ENCODE data around the gene CENPB. TPM values are rescaled to one million over a fixed set of nuclear protein-coding genes. Genes with fewer than 3 reads are reported as not detected.

CENPB gene
- total RNA-seq, 1 donor from 2014 or later: 86.0 TPM

- no peak for DNase-seq (ENCODE audit: low read depth)
Measured at GRCh38 chr20:3751305-3751674, 35.2 kb downstream of the CENPB start.

- DNase-seq (ENCODE audit: low read depth): peak; percentile 48
Measured at GRCh38 chr20:3749689-3750531, 36.6 kb downstream of the CENPB start.

- no peak for DNase-seq (ENCODE audit: low read depth)
Measured at GRCh38 chr20:3749087-3749688, 37.4 kb downstream of the CENPB start.

- no peak for DNase-seq (ENCODE audit: low read depth)
Measured at GRCh38 chr20:3748073-3748472, 38.5 kb downstream of the CENPB start.

- DNase-seq (ENCODE audit: low read depth): no peak
Measured at GRCh38 chr20:3747471-3747870, 39.1 kb downstream of the CENPB start.

- DNase-seq (ENCODE audit: low read depth): no peak
Measured at GRCh38 chr20:3745686-3746173, 40.8 kb downstream of the CENPB start.

- no peak for DNase-seq (ENCODE audit: low read depth)
Measured at GRCh38 chr20:3744806-3745685, 41.5 kb downstream of the CENPB start.

GRCh38 chr20:3744037-3744436 lies 42.5 kb downstream of the CENPB start:
- no peak for DNase-seq (ENCODE audit: low read depth)

GRCh38 chr20:3743251-3743650 lies 43.3 kb downstream of the CENPB start:
- no peak for DNase-seq (ENCODE audit: low read depth)

- no peak for DNase-seq (ENCODE audit: low read depth)
Measured at GRCh38 chr20:3741836-3742458, 44.6 kb downstream of the CENPB start.

GRCh38 chr20:3740615-3741301 lies 45.8 kb downstream of the CENPB start:
- no peak for DNase-seq (ENCODE audit: low read depth)

GRCh38 chr20:3739926-3740451 lies 46.6 kb downstream of the CENPB start:
- DNase-seq (ENCODE audit: low read depth): no peak

GRCh38 chr20:3739054-3739925 lies 47.2 kb downstream of the CENPB start:
- DNase-seq (ENCODE audit: low read depth): no peak

GRCh38 chr20:3738111-3739053 lies 48.2 kb downstream of the CENPB start:
- DNase-seq (ENCODE audit: low read depth): no peak

- no peak for DNase-seq (ENCODE audit: low read depth)
Measured at GRCh38 chr20:3735768-3736167, 50.8 kb downstream of the CENPB start.

- no peak for DNase-seq (ENCODE audit: low read depth)
Measured at GRCh38 chr20:3734111-3734843, 52.3 kb downstream of the CENPB start.
